SK-N-SH (cell line): ENCODE data around the gene MYB. TPM values are rescaled to one million over a fixed set of nuclear protein-coding genes. Genes with fewer than 3 reads are reported as not detected.

Experiments
- CTCF ChIA-PET: fragments of 300-600, 350-600 bp; formaldehyde crosslinking; extraction: SDS; loops from one replicate; lab custom pipeline; 2021; lab: Yijun Ruan, JAX
- POLR2A ChIA-PET: fragments of 350-600 bp; sonication (Branson Sonifier 250); formaldehyde crosslinking; extraction: SDS; loops from one replicate; lab custom pipeline; 2020; ENCODE audit warnings: antibody characterized with exemption, inconsistent platforms; lab: Yijun Ruan, JAX
- DNase-seq: peaks from one replicate; pipeline ENCODE4 v3.0.0; 2012
- H2AFZ ChIP-seq: fragments of 200-600 bp; sonication (generic); 2 replicates; pipeline ENCODE4 v1.8.1; 2016; ENCODE audit warnings: antibody characterized with exemption, mild to moderate bottlenecking, low read depth
- H3F3A ChIP-seq: fragments of 200-600 bp; sonication (generic); replicated peaks from 2 replicates; pipeline ENCODE3; 2016; ENCODE audit warnings: antibody characterized with exemption, mild to moderate bottlenecking; ENCODE audit not compliant: insufficient read depth
- H3K27ac ChIP-seq, 2 experiments: fragments of 200-500 bp in 1 of 2; fragments of 200-600 bp in 1 of 2; sonication (Bioruptor generic) in 1 of 2; sonication (generic), shearing (Covaris generic) in 1 of 2; 2 replicates each; pipeline versions ENCODE4 v1.5.1 to v1.6.1; 2014 to 2016; ENCODE audit warnings: low read depth in 2 of 2, inconsistent platforms in 1 of 2, low read length in 1 of 2, mild to moderate bottlenecking in 1 of 2, mixed read lengths in 1 of 2
- H3K27me3 ChIP-seq: fragments of 200-600 bp; sonication (generic), shearing (Covaris generic); 2 replicates; pipeline ENCODE4 v1.6.1; 2016; ENCODE audit warnings: mixed run types; ENCODE audit not compliant: insufficient read depth
- H3K36me3 ChIP-seq, 2 experiments: fragments of 200-500 bp in 1 of 2; fragments of 200-600 bp in 1 of 2; sonication (Bioruptor generic) in 1 of 2; sonication (generic) in 1 of 2; replicated peaks in 1 of 2; 2 replicates each; pipeline versions ENCODE3 to v1.5.1; 2014 to 2016; ENCODE audit warnings: low read length in 1 of 2, mild to moderate bottlenecking in 1 of 2; ENCODE audit not compliant: insufficient read depth in 2 of 2, control insufficient read depth in 1 of 2
- H3K4me1 ChIP-seq, 2 experiments: fragments of 200-500 bp in 1 of 2; fragments of 200-600 bp in 1 of 2; sonication (Bioruptor generic) in 1 of 2; sonication (generic), shearing (Covaris generic) in 1 of 2; 2 replicates each; pipeline versions ENCODE4 v1.5.1 to v1.6.1; 2014 to 2016; ENCODE audit warnings: low read depth in 1 of 2, low read length in 1 of 2, mixed run types in 1 of 2; ENCODE audit not compliant: insufficient read depth in 2 of 2, control insufficient read depth in 1 of 2
- H3K4me2 ChIP-seq: fragments of 200-600 bp; sonication (generic), shearing (Covaris generic); 2 replicates; pipeline ENCODE4 v1.6.1; 2017; ENCODE audit warnings: mixed run types
- H3K4me3 ChIP-seq, 2 experiments: fragments of 200-500 bp in 1 of 2; fragments of 200-600 bp in 1 of 2; sonication (Bioruptor generic) in 1 of 2; sonication (generic), shearing (Covaris generic) in 1 of 2; 2 replicates each; pipeline versions ENCODE4 v1.5.1 to v1.8.1; 2014 to 2016; ENCODE audit warnings: low read depth in 2 of 2, inconsistent platforms in 1 of 2, low read length in 1 of 2, mild to moderate bottlenecking in 1 of 2, mixed read lengths in 1 of 2, moderate library complexity in 1 of 2
- H3K79me2 ChIP-seq: fragments of 200-600 bp; sonication (generic); 2 replicates; pipeline ENCODE4 v1.8.1; 2017; ENCODE audit warnings: mild to moderate bottlenecking; ENCODE audit not compliant: insufficient read depth
- H3K9ac ChIP-seq: fragments of 200-600 bp; sonication (generic); 2 replicates; pipeline ENCODE4 v1.6.1; 2017; ENCODE audit warnings: mixed run types
- H3K9me2 ChIP-seq: fragments of 200-600 bp; sonication (generic); 2 replicates; pipeline ENCODE4 v1.6.1; 2017; ENCODE audit warnings: mixed run types
- H3K9me3 ChIP-seq: fragments of 200-600 bp; sonication (generic); 2 replicates; pipeline ENCODE4 v1.6.1; 2017; ENCODE audit warnings: mixed run types, mild to moderate bottlenecking, moderate library complexity
- H4K20me1 ChIP-seq: fragments of 200-600 bp; sonication (generic); 2 replicates; pipeline ENCODE4 v1.6.1; 2017; ENCODE audit warnings: mild to moderate bottlenecking, mixed run types; ENCODE audit not compliant: insufficient read depth
- CHD2 ChIP-seq: fragments of 150-350 bp; IDR thresholded peaks from 2 replicates; pipeline ENCODE4 v1.6.1; 2018; ENCODE audit warnings: low read length; ENCODE audit not compliant: partially characterized antibody
- GATA2 ChIP-seq: sonication (generic); formaldehyde crosslinking; IDR thresholded peaks from 2 replicates; pipeline ENCODE4 v1.5.0; 2020; ENCODE audit warnings: mild to moderate bottlenecking, missing genetic modification reagents
- MEF2A ChIP-seq: IDR thresholded peaks from 2 replicates; pipeline ENCODE4 v1.4.0; 2012; ENCODE audit warnings: low read depth, borderline replicate concordance
- NFIC ChIP-seq: IDR thresholded peaks from 2 replicates; pipeline ENCODE4 v1.4.0; 2012; ENCODE audit warnings: borderline replicate concordance
- POLR2AphosphoS5 ChIP-seq: IDR thresholded peaks from 2 replicates; pipeline ENCODE4 v1.6.1; 2012; ENCODE audit warnings: low read depth, low read length
- RFX5 ChIP-seq: IDR thresholded peaks from 2 replicates; pipeline ENCODE4 v1.6.1; 2012; ENCODE audit warnings: mild to moderate bottlenecking, improper control_type of control experiment, low read length
- RXRA ChIP-seq: IDR thresholded peaks from 2 replicates; pipeline ENCODE4 v1.4.0; 2012; ENCODE audit warnings: low read depth, mild to moderate bottlenecking, borderline replicate concordance
- SIN3A ChIP-seq: IDR thresholded peaks from 2 replicates; pipeline ENCODE4 v1.6.1; 2012; ENCODE audit warnings: low read depth, mild to moderate bottlenecking, low read length, moderate library complexity, borderline replicate concordance
- SMC3 ChIP-seq: IDR thresholded peaks from 2 replicates; pipeline ENCODE4 v1.6.1; 2012; ENCODE audit warnings: low read depth, low read length, improper control_type of control experiment
- TEAD4 ChIP-seq: IDR thresholded peaks from 2 replicates; pipeline ENCODE4 v1.4.0; 2012; ENCODE audit warnings: mild to moderate bottlenecking, borderline replicate concordance; ENCODE audit not compliant: insufficient read depth
- YY1 ChIP-seq: IDR thresholded peaks from 2 replicates; pipeline ENCODE4 v1.4.0; 2012; ENCODE audit warnings: low read depth, mild to moderate bottlenecking
- WGBS: methylation state at CpG from one replicate; pipeline ENCODE4 v1.1.6; 2017; ENCODE audit warnings: low lambda C conversion rate; 5-methylcytosine and 5-hydroxymethylcytosine counted together
- polyA plus RNA-seq, 3 experiments: library from polyadenylated mRNA; depleted of rRNA; stranded (reverse); fragments of >200 nt; gene quantifications; 2 replicates each; pipeline ENCODE4 v1.2.3, GENCODE V29; 2012
- TF ChIP-seq, protein P1 (sequence below): fragments of 150-350 bp; IDR thresholded peaks from 2 replicates; pipeline ENCODE4 v1.6.1; 2016; ENCODE audit warnings: mild to moderate bottlenecking, low read depth, low read length
- TF ChIP-seq, protein P2 (sequence below): IDR thresholded peaks from 2 replicates; pipeline ENCODE4 v1.6.1; 2012; ENCODE audit warnings: mild to moderate bottlenecking, low read depth, low read length, moderate library complexity
- TF ChIP-seq, protein P3 (sequence below): fragments of 150-350 bp; IDR thresholded peaks from 2 replicates; pipeline ENCODE4 v1.6.1; 2017; ENCODE audit warnings: antibody characterized with exemption, low read length, low read depth, borderline replicate concordance
- TF ChIP-seq, protein P4 (sequence below): IDR thresholded peaks from 2 replicates; pipeline ENCODE4 v1.4.0; 2012; ENCODE audit warnings: low read depth, borderline replicate concordance
- TF ChIP-seq, protein P5 (sequence below): fragments of 200-600 bp; sonication (generic); IDR thresholded peaks from 2 replicates; pipeline ENCODE4 v1.6.1; 2017; ENCODE audit warnings: antibody characterized with exemption, mild to moderate bottlenecking, moderate library complexity

Gene MYB
- polyA plus RNA-seq, 1 of the 3 experiments (the other 2 are of a cell fraction) = 0.85 TPM

DNA sequence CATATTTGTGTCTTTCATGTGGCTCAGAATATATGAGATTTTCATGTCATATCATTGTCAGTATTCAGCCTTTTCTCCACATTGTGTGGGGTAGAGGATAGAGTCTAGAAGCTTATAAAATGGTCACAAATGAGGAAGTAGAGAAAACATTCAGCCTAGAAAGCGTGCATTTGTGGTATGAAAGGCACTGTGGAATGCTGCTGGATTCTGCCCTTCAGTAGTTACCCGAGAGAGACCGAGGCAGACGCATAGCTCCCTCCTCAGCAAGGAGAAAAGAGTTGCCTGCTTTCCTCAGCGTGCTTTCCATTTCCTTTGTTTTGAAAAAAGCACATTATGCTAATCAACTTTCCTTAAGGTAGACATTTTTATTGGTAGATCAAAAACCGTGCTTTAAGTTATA, 28.7 kb downstream of the MYB start:
- no peak overlapping the region for H3K4me2 ChIP-seq
- H3F3A ChIP-seq = no peaks in the 10 kb centered on the region
- H3K4me1 ChIP-seq = peaks cover 0 to 9% of the 10 kb centered on the region in 2 experiments; a peak in 1 of 4 replicates
- H3K9ac ChIP-seq = no peak overlapping the region
- no peaks in the 10 kb centered on the region for H3K27me3 ChIP-seq
- no peak overlapping the region for H3K27ac ChIP-seq
- DNase-seq = no peak
- no peaks in the 10 kb centered on the region for H4K20me1 ChIP-seq
- POLR2A ChIA-PET = no interaction called here
- TF ChIP-seq, protein P1, sequence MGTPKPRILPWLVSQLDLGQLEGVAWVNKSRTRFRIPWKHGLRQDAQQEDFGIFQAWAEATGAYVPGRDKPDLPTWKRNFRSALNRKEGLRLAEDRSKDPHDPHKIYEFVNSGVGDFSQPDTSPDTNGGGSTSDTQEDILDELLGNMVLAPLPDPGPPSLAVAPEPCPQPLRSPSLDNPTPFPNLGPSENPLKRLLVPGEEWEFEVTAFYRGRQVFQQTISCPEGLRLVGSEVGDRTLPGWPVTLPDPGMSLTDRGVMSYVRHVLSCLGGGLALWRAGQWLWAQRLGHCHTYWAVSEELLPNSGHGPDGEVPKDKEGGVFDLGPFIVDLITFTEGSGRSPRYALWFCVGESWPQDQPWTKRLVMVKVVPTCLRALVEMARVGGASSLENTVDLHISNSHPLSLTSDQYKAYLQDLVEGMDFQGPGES = no peak
- no peak for TF ChIP-seq SIN3A
- TF ChIP-seq RFX5 = no peak
- CTCF ChIA-PET = interaction anchor here (0.8 kb wide), 1 partner anchor 11 kb away, joined by 3 read pairs; no protein-coding TSS in a partner anchor
- no peak overlapping the region for H3K4me3 ChIP-seq
- H3K9me3 ChIP-seq = peaks cover 4% of the 10 kb centered on the region; the same call in 1 of the 2 replicates
- H3K36me3 ChIP-seq = peaks cover 0 to 17% of the 10 kb centered on the region in 2 experiments
- no peaks in the 10 kb centered on the region for H3K9me2 ChIP-seq
- H3K79me2 ChIP-seq = no peaks in the 10 kb centered on the region
- no peak overlapping the region for H2AFZ ChIP-seq
- 89% methylated on average over 6 of the region's 6 CpGs for WGBS

DNA sequence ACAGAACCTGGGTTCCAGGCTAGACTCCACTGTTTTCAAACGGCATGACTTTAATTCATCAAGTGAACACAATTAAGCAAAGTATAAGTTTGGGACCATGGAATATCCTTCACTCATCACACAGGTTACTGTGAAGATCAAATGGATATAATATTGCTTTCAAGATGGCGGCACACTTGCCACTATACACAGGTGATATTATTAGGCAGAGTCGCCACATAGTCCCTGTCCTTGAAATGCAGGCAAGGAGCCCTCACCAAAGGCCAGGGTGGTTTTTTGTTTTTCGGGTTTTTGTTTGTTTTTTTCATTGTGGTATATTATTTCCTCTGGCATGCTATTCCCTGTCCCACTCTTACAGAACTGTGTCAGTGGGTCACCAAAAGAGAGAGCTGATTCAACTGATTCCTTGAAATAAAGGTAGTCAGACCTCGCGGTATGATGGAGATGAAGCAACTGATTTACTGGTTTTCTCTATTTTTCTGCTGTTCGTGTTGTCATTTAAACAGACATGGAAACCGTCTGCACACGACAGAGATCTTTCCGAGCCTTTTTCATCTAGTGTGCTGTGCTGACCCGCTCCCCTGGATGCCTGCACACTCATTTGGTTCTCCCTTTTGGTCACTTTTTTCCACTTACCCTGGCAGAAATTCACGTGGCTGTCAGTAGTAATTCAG, 29.7 kb downstream of the MYB start:
- Histone ChIP-seq H4K20me1 (no peaks in the 10 kb centered on the region), H3K36me3 (peaks cover 0 to 17% of the 10 kb centered on the region in 2 experiments), H3K4me1 (peaks cover 0 to 9% of the 10 kb centered on the region in 2 experiments; a peak in 1 of 4 replicates), H3F3A (no peaks in the 10 kb centered on the region), H3K9me2 (no peaks in the 10 kb centered on the region), H3K9ac (no peak overlapping the region), H3K27me3 (no peaks in the 10 kb centered on the region), H3K9me3 (peaks cover 4% of the 10 kb centered on the region; the same call in 1 of the 2 replicates), H2AFZ (no peak overlapping the region), H3K4me3 (no peak overlapping the region), H3K4me2 (no peak overlapping the region), H3K27ac (no peak overlapping the region), H3K79me2 (no peaks in the 10 kb centered on the region)
- ChIA-PET POLR2A (no interaction called here), CTCF (no interaction called here)
- WGBS = 93% methylated on average over 12 of the region's 12 CpGs
- no peak for DNase-seq
- TF ChIP-seq, protein P2, sequence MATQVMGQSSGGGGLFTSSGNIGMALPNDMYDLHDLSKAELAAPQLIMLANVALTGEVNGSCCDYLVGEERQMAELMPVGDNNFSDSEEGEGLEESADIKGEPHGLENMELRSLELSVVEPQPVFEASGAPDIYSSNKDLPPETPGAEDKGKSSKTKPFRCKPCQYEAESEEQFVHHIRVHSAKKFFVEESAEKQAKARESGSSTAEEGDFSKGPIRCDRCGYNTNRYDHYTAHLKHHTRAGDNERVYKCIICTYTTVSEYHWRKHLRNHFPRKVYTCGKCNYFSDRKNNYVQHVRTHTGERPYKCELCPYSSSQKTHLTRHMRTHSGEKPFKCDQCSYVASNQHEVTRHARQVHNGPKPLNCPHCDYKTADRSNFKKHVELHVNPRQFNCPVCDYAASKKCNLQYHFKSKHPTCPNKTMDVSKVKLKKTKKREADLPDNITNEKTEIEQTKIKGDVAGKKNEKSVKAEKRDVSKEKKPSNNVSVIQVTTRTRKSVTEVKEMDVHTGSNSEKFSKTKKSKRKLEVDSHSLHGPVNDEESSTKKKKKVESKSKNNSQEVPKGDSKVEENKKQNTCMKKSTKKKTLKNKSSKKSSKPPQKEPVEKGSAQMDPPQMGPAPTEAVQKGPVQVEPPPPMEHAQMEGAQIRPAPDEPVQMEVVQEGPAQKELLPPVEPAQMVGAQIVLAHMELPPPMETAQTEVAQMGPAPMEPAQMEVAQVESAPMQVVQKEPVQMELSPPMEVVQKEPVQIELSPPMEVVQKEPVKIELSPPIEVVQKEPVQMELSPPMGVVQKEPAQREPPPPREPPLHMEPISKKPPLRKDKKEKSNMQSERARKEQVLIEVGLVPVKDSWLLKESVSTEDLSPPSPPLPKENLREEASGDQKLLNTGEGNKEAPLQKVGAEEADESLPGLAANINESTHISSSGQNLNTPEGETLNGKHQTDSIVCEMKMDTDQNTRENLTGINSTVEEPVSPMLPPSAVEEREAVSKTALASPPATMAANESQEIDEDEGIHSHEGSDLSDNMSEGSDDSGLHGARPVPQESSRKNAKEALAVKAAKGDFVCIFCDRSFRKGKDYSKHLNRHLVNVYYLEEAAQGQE = no peak
- TF ChIP-seq TEAD4 (no peak), MEF2A (no peak), SIN3A (no peak), POLR2AphosphoS5 (no peak), CHD2 (no peak), YY1 (no peak), SMC3 (no peak), NFIC (no peak), GATA2 (no peak), RXRA (no peak), RFX5 (no peak)
- TF ChIP-seq, protein P3, sequence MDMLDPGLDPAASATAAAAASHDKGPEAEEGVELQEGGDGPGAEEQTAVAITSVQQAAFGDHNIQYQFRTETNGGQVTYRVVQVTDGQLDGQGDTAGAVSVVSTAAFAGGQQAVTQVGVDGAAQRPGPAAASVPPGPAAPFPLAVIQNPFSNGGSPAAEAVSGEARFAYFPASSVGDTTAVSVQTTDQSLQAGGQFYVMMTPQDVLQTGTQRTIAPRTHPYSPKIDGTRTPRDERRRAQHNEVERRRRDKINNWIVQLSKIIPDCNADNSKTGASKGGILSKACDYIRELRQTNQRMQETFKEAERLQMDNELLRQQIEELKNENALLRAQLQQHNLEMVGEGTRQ = no peak
- TF ChIP-seq, protein P4, sequence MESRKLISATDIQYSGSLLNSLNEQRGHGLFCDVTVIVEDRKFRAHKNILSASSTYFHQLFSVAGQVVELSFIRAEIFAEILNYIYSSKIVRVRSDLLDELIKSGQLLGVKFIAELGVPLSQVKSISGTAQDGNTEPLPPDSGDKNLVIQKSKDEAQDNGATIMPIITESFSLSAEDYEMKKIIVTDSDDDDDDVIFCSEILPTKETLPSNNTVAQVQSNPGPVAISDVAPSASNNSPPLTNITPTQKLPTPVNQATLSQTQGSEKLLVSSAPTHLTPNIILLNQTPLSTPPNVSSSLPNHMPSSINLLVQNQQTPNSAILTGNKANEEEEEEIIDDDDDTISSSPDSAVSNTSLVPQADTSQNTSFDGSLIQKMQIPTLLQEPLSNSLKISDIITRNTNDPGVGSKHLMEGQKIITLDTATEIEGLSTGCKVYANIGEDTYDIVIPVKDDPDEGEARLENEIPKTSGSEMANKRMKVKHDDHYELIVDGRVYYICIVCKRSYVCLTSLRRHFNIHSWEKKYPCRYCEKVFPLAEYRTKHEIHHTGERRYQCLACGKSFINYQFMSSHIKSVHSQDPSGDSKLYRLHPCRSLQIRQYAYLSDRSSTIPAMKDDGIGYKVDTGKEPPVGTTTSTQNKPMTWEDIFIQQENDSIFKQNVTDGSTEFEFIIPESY = no peak
- TF ChIP-seq, protein P5, sequence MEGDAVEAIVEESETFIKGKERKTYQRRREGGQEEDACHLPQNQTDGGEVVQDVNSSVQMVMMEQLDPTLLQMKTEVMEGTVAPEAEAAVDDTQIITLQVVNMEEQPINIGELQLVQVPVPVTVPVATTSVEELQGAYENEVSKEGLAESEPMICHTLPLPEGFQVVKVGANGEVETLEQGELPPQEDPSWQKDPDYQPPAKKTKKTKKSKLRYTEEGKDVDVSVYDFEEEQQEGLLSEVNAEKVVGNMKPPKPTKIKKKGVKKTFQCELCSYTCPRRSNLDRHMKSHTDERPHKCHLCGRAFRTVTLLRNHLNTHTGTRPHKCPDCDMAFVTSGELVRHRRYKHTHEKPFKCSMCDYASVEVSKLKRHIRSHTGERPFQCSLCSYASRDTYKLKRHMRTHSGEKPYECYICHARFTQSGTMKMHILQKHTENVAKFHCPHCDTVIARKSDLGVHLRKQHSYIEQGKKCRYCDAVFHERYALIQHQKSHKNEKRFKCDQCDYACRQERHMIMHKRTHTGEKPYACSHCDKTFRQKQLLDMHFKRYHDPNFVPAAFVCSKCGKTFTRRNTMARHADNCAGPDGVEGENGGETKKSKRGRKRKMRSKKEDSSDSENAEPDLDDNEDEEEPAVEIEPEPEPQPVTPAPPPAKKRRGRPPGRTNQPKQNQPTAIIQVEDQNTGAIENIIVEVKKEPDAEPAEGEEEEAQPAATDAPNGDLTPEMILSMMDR = no peak
